MG63 (cell line): ENCODE measurements around the gene MRPS18B. TPM values are rescaled to one million over a fixed set of nuclear protein-coding genes. Genes with fewer than 3 reads are reported as not detected.

Experiments
- DNase-seq: peaks from one replicate; pipeline ENCODE4 v3.0.0-alpha.2; 2020
- H3K27me3 ChIP-seq: fragments of 250-450 bp; sonication (Bioruptor Pico); 2 replicates; pipeline ENCODE4 v1.5.1; 2020; ENCODE audit warnings: mild to moderate bottlenecking, moderate library complexity
- H3K36me3 ChIP-seq: fragments of 250-450 bp; sonication (Bioruptor Pico); 2 replicates; pipeline ENCODE4 v1.5.1; 2020; ENCODE audit warnings: mild to moderate bottlenecking, moderate library complexity
- H3K4me3 ChIP-seq: fragments of 250-450 bp; sonication (Bioruptor Pico); 2 replicates; pipeline ENCODE4 v1.5.1; 2020; ENCODE audit warnings: mild to moderate bottlenecking, moderate library complexity
- H3K9me3 ChIP-seq: fragments of 250-450 bp; sonication (Bioruptor Pico); 2 replicates; pipeline ENCODE4 v1.5.1; 2020; ENCODE audit warnings: mild to moderate bottlenecking, moderate library complexity
- total RNA-seq: library from RNA; depleted of rRNA; stranded (reverse); fragments of >200 nt; shearing (Covaris generic); gene quantifications from 2 replicates; pipeline ENCODE4 v1.2.3, GENCODE V29; 2014; ENCODE audit warnings: low replicate concordance

MRPS18B gene
- total RNA-seq, 1 experiment from 2014 or later, result 29.9 TPM

GRCh38 chr6:30615958-30616810, 1.5 kb upstream of the MRPS18B start:
- no peak for DNase-seq
- peaks cover 51% of the 10 kb centered on the region for H3K36me3 ChIP-seq

GRCh38 chr6:30616811-30617564, 652 bp upstream of the MRPS18B start, which contains the start of gene PPP1R10:
Gene PPP1R10, minus strand, starts transcription at chr6:30617243. Its CDS starts 7,299 bp downstream, at chr6:30609944.
- DNase-seq, result peak; percentile 97
- no peaks in the 10 kb centered on the region for H3K27me3 ChIP-seq
- peak within 1 kb of the TSS; percentile 88 for H3K4me3 ChIP-seq
- no peaks in the 10 kb centered on the region for H3K9me3 ChIP-seq
- H3K36me3 ChIP-seq, result peaks cover 54% of the 10 kb centered on the region

More at GRCh38 chr6:30615958-30616810, 1.5 kb upstream of the MRPS18B start:
- H3K9me3 ChIP-seq, result no peaks in the 10 kb centered on the region
- H3K4me3 ChIP-seq, result peak overlapping the region; percentile 88
- no peaks in the 10 kb centered on the region for H3K27me3 ChIP-seq

- Histone ChIP-seq H3K36me3 (peaks cover 56% of the 10 kb centered on the region), H3K4me3 (peak overlapping the region; percentile 88), H3K27me3 (no peaks in the 10 kb centered on the region), H3K9me3 (no peaks in the 10 kb centered on the region)
- no peak for DNase-seq
Measured at GRCh38 chr6:30618270-30618797, 694 bp downstream of the MRPS18B start.

GRCh38 chr6:30619561-30619960, 1.9 kb downstream of the MRPS18B start:
- no peak for DNase-seq
- no peaks in the 10 kb centered on the region for H3K9me3 ChIP-seq
- H3K36me3 ChIP-seq, result peaks cover 54% of the 10 kb centered on the region
- H3K4me3 ChIP-seq, result no peak overlapping the region
- H3K27me3 ChIP-seq, result no peaks in the 10 kb centered on the region

GRCh38 chr6:30625511-30625910, 7.9 kb downstream of the MRPS18B start:
- DNase-seq, result no peak
- Histone ChIP-seq H3K27me3 (no peaks in the 10 kb centered on the region), H3K36me3 (peaks cover 30% of the 10 kb centered on the region), H3K9me3 (no peaks in the 10 kb centered on the region), H3K4me3 (no peak overlapping the region)

- Histone ChIP-seq H3K36me3 (peaks cover 18% of the 10 kb centered on the region), H3K4me3 (peak within 1 kb of the TSS; percentile 58), H3K27me3 (no peaks in the 10 kb centered on the region), H3K9me3 (no peaks in the 10 kb centered on the region)
- DNase-seq, result peak; percentile 82
Measured at GRCh38 chr6:30626484-30627366, 9.1 kb downstream of the MRPS18B start, which contains the start of gene ATAT1. Gene ATAT1, plus strand, starts transcription at chr6:30626874.

- Histone ChIP-seq H3K4me3 (no peak overlapping the region), H3K27me3 (no peaks in the 10 kb centered on the region), H3K9me3 (no peaks in the 10 kb centered on the region), H3K36me3 (no peaks in the 10 kb centered on the region)
- no peak for DNase-seq
Measured at GRCh38 chr6:30635834-30636233, 18.2 kb downstream of the MRPS18B start.

GRCh38 chr6:30640481-30640880, 22.8 kb downstream of the MRPS18B start:
- H3K4me3 ChIP-seq, result no peak overlapping the region
- no peak for DNase-seq
- H3K9me3 ChIP-seq, result no peaks in the 10 kb centered on the region
- no peaks in the 10 kb centered on the region for H3K36me3 ChIP-seq
- H3K27me3 ChIP-seq, result no peaks in the 10 kb centered on the region

- DNase-seq, result no peak
- Histone ChIP-seq H3K27me3 (no peaks in the 10 kb centered on the region), H3K9me3 (no peaks in the 10 kb centered on the region), H3K36me3 (no peaks in the 10 kb centered on the region; the same call in 1 of the 2 replicates), H3K4me3 (no peak overlapping the region)
Measured at GRCh38 chr6:30641048-30641447, 23.4 kb downstream of the MRPS18B start.

- H3K9me3 ChIP-seq, result no peaks in the 10 kb centered on the region
- no peaks in the 10 kb centered on the region for H3K27me3 ChIP-seq
- no peak for DNase-seq
- H3K4me3 ChIP-seq, result no peak overlapping the region
- H3K36me3 ChIP-seq, result no peaks in the 10 kb centered on the region; the same call in 1 of the 2 replicates
Measured at GRCh38 chr6:30643656-30644055, 26.0 kb downstream of the MRPS18B start.

- Histone ChIP-seq H3K36me3 (peaks cover under 1% of the 10 kb centered on the region; the same call in 1 of the 2 replicates), H3K9me3 (no peaks in the 10 kb centered on the region), H3K4me3 (no peak overlapping the region), H3K27me3 (no peaks in the 10 kb centered on the region)
- no peak for DNase-seq
Measured at GRCh38 chr6:30644769-30645168, 27.1 kb downstream of the MRPS18B start.

GRCh38 chr6:30645989-30646388, 28.3 kb downstream of the MRPS18B start:
- Histone ChIP-seq H3K27me3 (no peaks in the 10 kb centered on the region), H3K9me3 (no peaks in the 10 kb centered on the region), H3K36me3 (peaks cover 5% of the 10 kb centered on the region), H3K4me3 (no peak overlapping the region)
- no peak for DNase-seq

- H3K27me3 ChIP-seq, result no peaks in the 10 kb centered on the region
- H3K4me3 ChIP-seq, result peak within 1 kb of the TSS; percentile 82
- DNase-seq, result peak; percentile 84
- H3K9me3 ChIP-seq, result no peaks in the 10 kb centered on the region
- peaks cover 7% of the 10 kb centered on the region for H3K36me3 ChIP-seq
Measured at GRCh38 chr6:30646450-30647241, 29.0 kb downstream of the MRPS18B start, which contains the start of gene C6orf136. Gene C6orf136, plus strand, starts transcription at chr6:30647133. Its CDS starts 99 bp downstream, at chr6:30647232.

- no peaks in the 10 kb centered on the region for H3K27me3 ChIP-seq
- no peaks in the 10 kb centered on the region for H3K9me3 ChIP-seq
- DNase-seq, result peak; percentile 63
- peaks cover 11% of the 10 kb centered on the region for H3K36me3 ChIP-seq
- peak overlapping the region; percentile 82 for H3K4me3 ChIP-seq
Measured at GRCh38 chr6:30647242-30648116, 29.8 kb downstream of the MRPS18B start.
